ENCODE measurements around the gene SLC6A11.

- no peak for TF ChIP-seq CTCF (IDR thresholded peaks at IDR 0.05)
- no peak for TF ChIP-seq POLR2A (IDR thresholded peaks at IDR 0.05)
Measured at GRCh38 chr3:10778492-10779292, 37.3 kb upstream of the SLC6A11 start.
